PC-9 (cell line): ENCODE measurements around the gene NAGS. TPM values are rescaled to one million over a fixed set of nuclear protein-coding genes. Genes with fewer than 3 reads are reported as not detected.
"Not testable (repeated sequence)": the region's sequence is repeated elsewhere in the genome, so short reads cannot be mapped to it uniquely, and the experiment has no call there.

Experiments used
- BruUV-seq: library from RNA; stranded (reverse); fragments of 400-500 nt; replicated peaks from 2 replicates; lab custom pipeline; 2021; lab: Mats Ljungman, UMichigan
- CTCF ChIA-PET: fragments of 300-600 bp; sonication (Branson Sonifier 250); formaldehyde crosslinking; loops from one replicate; lab custom pipeline; 2022; ENCODE audit warnings: antibody characterized with exemption; lab: Charles Lee
- POLR2A ChIA-PET: fragments of 300-600 bp; sonication (Branson Sonifier 250); formaldehyde crosslinking; loops from one replicate; lab custom pipeline; 2022; ENCODE audit warnings: antibody characterized with exemption; ENCODE audit not compliant: unreplicated experiment; lab: Charles Lee
- DNase-seq, 2 experiments: peaks; one replicate each; pipeline versions ENCODE4 v3.0.0 to v3.0.0-alpha.2; 2015 to 2022; ENCODE audit warnings: mixed read lengths in 1 of 2
- H2AFZ ChIP-seq: fragments of 200-600 bp; sonication (generic); 2 replicates; pipeline ENCODE4 v1.8.1; 2017; ENCODE audit warnings: antibody characterized with exemption
- H3F3A ChIP-seq: fragments of 200-600 bp; sonication (generic); 2 replicates; pipeline ENCODE4 v1.8.1; 2017; ENCODE audit warnings: antibody characterized with exemption, mild to moderate bottlenecking, low read depth; ENCODE audit not compliant: insufficient read depth
- H3K27ac ChIP-seq: fragments of 200-600 bp; sonication (generic); 2 replicates; pipeline ENCODE4 v1.6.1; 2016; ENCODE audit warnings: mixed run types
- H3K27me3 ChIP-seq: fragments of 200-600 bp; sonication (generic); 2 replicates; pipeline ENCODE4 v1.6.1; 2016; ENCODE audit warnings: low read depth, mixed run types; ENCODE audit not compliant: insufficient read depth
- H3K36me3 ChIP-seq: fragments of 200-600 bp; sonication (generic); 2 replicates; pipeline ENCODE4 v1.6.1; 2016; ENCODE audit warnings: low read depth, mixed run types
- H3K4me1 ChIP-seq: fragments of 200-600 bp; sonication (generic); replicated peaks from 2 replicates; pipeline ENCODE4 v1.6.1; 2016; ENCODE audit warnings: mixed run types; ENCODE audit not compliant: insufficient read depth
- H3K4me2 ChIP-seq: fragments of 200-600 bp; sonication (generic); 2 replicates; pipeline ENCODE4 v1.6.1; 2017; ENCODE audit warnings: mixed run types
- H3K4me3 ChIP-seq: fragments of 200-600 bp; sonication (generic); 2 replicates; pipeline ENCODE4 v1.6.1; 2016; ENCODE audit warnings: mixed run types
- H3K79me2 ChIP-seq: fragments of 200-600 bp; sonication (generic); 2 replicates; pipeline ENCODE4 v1.6.1; 2017; ENCODE audit warnings: low read depth, mixed run types
- H3K9me2 ChIP-seq: fragments of 200-600 bp; sonication (generic); 2 replicates; pipeline ENCODE4 v1.8.1; 2017; ENCODE audit warnings: mild to moderate bottlenecking; ENCODE audit not compliant: insufficient read depth
- H3K9me3 ChIP-seq: fragments of 200-600 bp; sonication (generic); 2 replicates; pipeline ENCODE4 v1.8.1; 2016; ENCODE audit warnings: low read depth; ENCODE audit not compliant: insufficient read depth
- H4K20me1 ChIP-seq: fragments of 200-600 bp; sonication (generic); 2 replicates; pipeline ENCODE4 v1.8.1; 2017; ENCODE audit not compliant: insufficient read depth
- CTCF ChIP-seq: fragments of 200-600 bp; sonication (generic); conservative IDR thresholded peaks from 2 replicates; pipeline ENCODE4 v1.6.1; 2017; ENCODE audit warnings: mixed run types, antibody characterized with exemption, mild to moderate bottlenecking, moderate library complexity
- EZH2 ChIP-seq: fragments of 200-600 bp; sonication (generic); IDR thresholded peaks from 2 replicates; pipeline ENCODE4 v1.8.0; 2017; ENCODE audit warnings: antibody characterized with exemption, low read depth
- intact Hi-C: fragments of 100-400 bp; cut with micrococcal nuclease; formaldehyde crosslinking; loops from one replicate; pipeline ENCODE4 v1.10.0; 2022; ENCODE audit not compliant: unreplicated experiment
- total RNA-seq: library from RNA; stranded (reverse); gene quantifications from 2 replicates; pipeline ENCODE4 v1.2.3, GENCODE V29; 2021

Gene NAGS
- total RNA-seq, 1 experiment from 2014 or later = 1.0 TPM

- H3K9me2 ChIP-seq = no peaks in the 10 kb centered on the region
- H4K20me1 ChIP-seq = no peaks in the 10 kb centered on the region
- H3K9me3 ChIP-seq = no peaks in the 10 kb centered on the region
- intact Hi-C loops = no loop called here
- peak in 1 of 2 experiments; percentile 47 for DNase-seq
- no peaks in the 10 kb centered on the region for H3K36me3 ChIP-seq
- ChIA-PET CTCF (no interaction called here), POLR2A (interaction anchor here (0.6 kb wide), 1 partner anchor 366 kb away, joined by 3 read pairs; no protein-coding TSS in a partner anchor)
- no peak overlapping the region for H3K4me3 ChIP-seq
- no peaks in the 10 kb centered on the region for H3K4me1 ChIP-seq
- no peaks in the 10 kb centered on the region for H3K79me2 ChIP-seq
- no peaks in the 10 kb centered on the region for H3F3A ChIP-seq
- H3K4me2 ChIP-seq = no peak overlapping the region
- BruUV-seq = no TSS peak
- H3K27ac ChIP-seq = no peak overlapping the region
- no peak overlapping the region for H2AFZ ChIP-seq
- H3K27me3 ChIP-seq = peaks cover 7% of the 10 kb centered on the region; the same call in 1 of the 2 replicates
- no peak for TF ChIP-seq CTCF
Measured at GRCh38 chr17:43958748-43959352, 45.6 kb upstream of the NAGS start.

- DNase-seq, H3K4me2 ChIP-seq, CTCF ChIA-PET, H3K27ac ChIP-seq, H3K4me1 ChIP-seq, H2AFZ ChIP-seq, H3K36me3 ChIP-seq, H3K79me2 ChIP-seq, H3K9me2 ChIP-seq, H3K9me3 ChIP-seq, H4K20me1 ChIP-seq, H3K4me3 ChIP-seq, intact Hi-C loops, H3F3A ChIP-seq, BruUV-seq: not testable (repeated sequence)
- H3K27me3 ChIP-seq = peaks cover 11% of the 10 kb centered on the region; the same call in 1 of the 2 replicates
- POLR2A ChIA-PET = interaction anchor here (0.6 kb wide), 1 partner anchor 208 kb away, joined by 9 read pairs; no protein-coding TSS in a partner anchor
Measured at GRCh38 chr17:43961292-43961691, 43.1 kb upstream of the NAGS start.

GRCh38 chr17:43961954-43962353, 42.5 kb upstream of the NAGS start:
- ChIA-PET POLR2A (no interaction called here), CTCF (no interaction called here)
- no peaks in the 10 kb centered on the region for H3K79me2 ChIP-seq
- H3K36me3 ChIP-seq = no peaks in the 10 kb centered on the region
- no peaks in the 10 kb centered on the region for H3K9me2 ChIP-seq
- H3F3A ChIP-seq = no peaks in the 10 kb centered on the region
- no peaks in the 10 kb centered on the region for H3K4me1 ChIP-seq
- DNase-seq = no peak
- H2AFZ ChIP-seq = no peak overlapping the region
- TF ChIP-seq EZH2 (no peak), CTCF (no peak)
- no TSS peak for BruUV-seq
- peaks cover 11% of the 10 kb centered on the region; the same call in 1 of the 2 replicates for H3K27me3 ChIP-seq
- H3K27ac ChIP-seq = no peak overlapping the region
- H4K20me1 ChIP-seq = no peaks in the 10 kb centered on the region
- no peak overlapping the region for H3K4me2 ChIP-seq
- intact Hi-C loops = no loop called here
- H3K9me3 ChIP-seq = no peaks in the 10 kb centered on the region
- H3K4me3 ChIP-seq = no peak overlapping the region

GRCh38 chr17:43962479-43962878, 41.9 kb upstream of the NAGS start:
- Histone ChIP-seq H3K4me1 (no peaks in the 10 kb centered on the region), H3K27ac (no peak overlapping the region), H3K4me3 (no peak overlapping the region), H4K20me1 (no peaks in the 10 kb centered on the region), H3K79me2 (no peaks in the 10 kb centered on the region), H3K9me2 (no peaks in the 10 kb centered on the region), H3K4me2 (no peak overlapping the region), H3K9me3 (no peaks in the 10 kb centered on the region), H2AFZ (no peak overlapping the region), H3F3A (no peaks in the 10 kb centered on the region), H3K36me3 (no peaks in the 10 kb centered on the region), H3K27me3 (peaks cover 11% of the 10 kb centered on the region; the same call in 1 of the 2 replicates)
- CTCF ChIA-PET = no interaction called here
- TF ChIP-seq EZH2 (no peak), CTCF (no peak)
- POLR2A ChIA-PET = no interaction called here
- intact Hi-C loops = no loop called here
- no peak for DNase-seq
- no TSS peak for BruUV-seq
